ENCODE data around the gene PGPEP1. TPM values are rescaled to one million over a fixed set of nuclear protein-coding genes. Genes with fewer than 3 reads are reported as not detected.

PGPEP1 gene
- total RNA-seq, 1 donor from 2014 or later = 5.6 TPM

GRCh38 chr19:18393836-18394235, 53.4 kb downstream of the PGPEP1 start:
- ATAC-seq (ENCODE audit: low read depth) = no peak
- ChIA-PET POLR2A (interaction anchor here (0.9 kb wide), 1 partner anchor 8 kb away, joined by 3 read pairs; no protein-coding TSS in a partner anchor), CTCF (interaction anchor here (0.8 to 2.2 kb wide), 2 partner anchors 18 to 115 kb away, joined by 3 to 10 read pairs; no protein-coding TSS in a partner anchor)
- peak overlapping the region; percentile 41 for H3K27ac Mint-ChIP-seq
- H3K36me3 Mint-ChIP-seq (ENCODE audit: low read depth) = peaks cover 11% of the 10 kb centered on the region
- H3K27me3 Mint-ChIP-seq = no peaks in the 10 kb centered on the region
- no peak for DNase-seq
- H3K9me3 Mint-ChIP-seq = no peaks in the 10 kb centered on the region
- intact Hi-C loops (cut with micrococcal nuclease) = no loop called here
- TF ChIP-seq, protein P1, sequence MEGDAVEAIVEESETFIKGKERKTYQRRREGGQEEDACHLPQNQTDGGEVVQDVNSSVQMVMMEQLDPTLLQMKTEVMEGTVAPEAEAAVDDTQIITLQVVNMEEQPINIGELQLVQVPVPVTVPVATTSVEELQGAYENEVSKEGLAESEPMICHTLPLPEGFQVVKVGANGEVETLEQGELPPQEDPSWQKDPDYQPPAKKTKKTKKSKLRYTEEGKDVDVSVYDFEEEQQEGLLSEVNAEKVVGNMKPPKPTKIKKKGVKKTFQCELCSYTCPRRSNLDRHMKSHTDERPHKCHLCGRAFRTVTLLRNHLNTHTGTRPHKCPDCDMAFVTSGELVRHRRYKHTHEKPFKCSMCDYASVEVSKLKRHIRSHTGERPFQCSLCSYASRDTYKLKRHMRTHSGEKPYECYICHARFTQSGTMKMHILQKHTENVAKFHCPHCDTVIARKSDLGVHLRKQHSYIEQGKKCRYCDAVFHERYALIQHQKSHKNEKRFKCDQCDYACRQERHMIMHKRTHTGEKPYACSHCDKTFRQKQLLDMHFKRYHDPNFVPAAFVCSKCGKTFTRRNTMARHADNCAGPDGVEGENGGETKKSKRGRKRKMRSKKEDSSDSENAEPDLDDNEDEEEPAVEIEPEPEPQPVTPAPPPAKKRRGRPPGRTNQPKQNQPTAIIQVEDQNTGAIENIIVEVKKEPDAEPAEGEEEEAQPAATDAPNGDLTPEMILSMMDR (IDR thresholded peaks at IDR 0.05) = no peak
- peak overlapping the region; percentile 9 for H3K4me3 Mint-ChIP-seq
- peaks cover 65% of the 10 kb centered on the region for H3K4me1 Mint-ChIP-seq

- POLR2A ChIA-PET = interaction anchor here (1.4 to 2.1 kb wide), 2 partner anchors 8 to 91 kb away, joined by 3 to 7 read pairs; no protein-coding TSS in a partner anchor
- H3K9me3 Mint-ChIP-seq = no peaks in the 10 kb centered on the region
- CTCF ChIA-PET = interaction anchor here (1.1 kb wide), 1 partner anchor 8 kb away, joined by 3 read pairs; no protein-coding TSS in a partner anchor
- TF ChIP-seq, protein P1 (IDR thresholded peaks at IDR 0.05) = no peak
- H3K27me3 Mint-ChIP-seq = no peaks in the 10 kb centered on the region
- intact Hi-C loops (cut with micrococcal nuclease) = loop anchor here (1.0 kb wide), 2 partner anchors 8 to 12 kb away; no protein-coding TSS in a partner anchor
- H3K4me1 Mint-ChIP-seq = peaks cover 77% of the 10 kb centered on the region
- no peak overlapping the region for H3K27ac Mint-ChIP-seq
- no peak for ATAC-seq (ENCODE audit: low read depth)
- peak overlapping the region; percentile 72 for H3K4me3 Mint-ChIP-seq
- no peaks in the 10 kb centered on the region for H3K36me3 Mint-ChIP-seq (ENCODE audit: low read depth)
- DNase-seq = no peak
These were observed 56.3 kb downstream of the PGPEP1 start for GRCh38 chr19:18396471-18397241.

DNA sequence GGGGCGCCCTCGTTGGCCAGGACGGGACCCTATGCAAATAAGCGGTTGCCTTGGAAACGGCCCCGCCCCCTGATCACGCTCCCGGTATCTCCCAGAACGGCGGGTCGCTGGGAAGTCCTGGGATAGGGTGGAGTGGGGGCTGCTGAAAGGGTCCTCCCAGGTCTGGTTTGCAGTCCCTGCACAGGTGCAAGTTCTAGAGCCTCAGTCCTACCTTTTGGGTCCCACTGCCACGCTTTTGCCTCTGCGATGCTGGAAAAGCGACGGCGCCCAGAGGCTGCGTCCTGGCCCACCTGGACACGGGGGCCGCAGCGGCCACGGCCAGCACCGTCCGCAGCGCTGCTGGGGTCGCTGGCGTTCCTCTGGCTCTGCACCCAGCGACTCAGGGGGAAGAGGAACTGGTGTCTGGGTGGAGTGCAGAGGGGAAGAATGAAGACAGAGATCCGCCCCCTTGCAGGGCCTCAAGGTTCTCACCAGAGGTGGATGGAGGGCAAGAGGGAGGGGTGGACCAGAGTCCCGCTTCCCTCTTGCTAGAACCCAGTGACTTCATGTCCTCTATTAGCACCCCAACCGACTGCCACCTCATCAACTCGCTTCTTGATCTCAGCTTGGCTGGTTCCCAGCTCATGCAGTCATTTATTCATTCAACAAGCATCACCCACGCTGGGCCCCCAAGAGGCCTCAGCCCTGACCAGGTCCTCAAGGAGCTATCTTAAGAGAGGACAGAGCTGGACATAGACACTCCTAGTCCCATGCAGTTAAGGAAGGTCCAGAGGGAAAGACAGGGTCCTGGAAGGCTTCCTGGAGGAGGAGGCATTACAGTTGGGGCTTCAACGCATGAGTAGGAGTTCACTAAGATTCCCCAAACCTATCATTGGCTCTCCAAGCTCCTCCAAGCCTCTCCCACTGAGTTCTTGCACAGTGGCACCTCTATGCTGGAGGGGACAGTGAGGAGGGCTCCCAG, 57.1 kb downstream of the PGPEP1 start, which contains the start of gene LRRC25:
TSS of gene LRRC25 (minus strand) at position 381 of the 961 bp plus-strand sequence. CDS start 659 bp downstream, outside the sequence.
- CTCF ChIA-PET = interaction anchor here (0.5 to 1.3 kb wide), 3 partner anchors 9 to 326 kb away, joined by 3 to 7 read pairs (median 6); no protein-coding TSS in a partner anchor
- Mint-ChIP-seq H3K27me3 (no peaks in the 10 kb centered on the region), H3K4me3 (peak within 1 kb of the TSS; percentile 72), H3K9me3 (no peaks in the 10 kb centered on the region), H3K36me3 (ENCODE audit: low read depth) (no peaks in the 10 kb centered on the region), H3K4me1 (peaks cover 77% of the 10 kb centered on the region), H3K27ac (peak within 1 kb of the TSS; percentile 65)
- TF ChIP-seq, protein P1 (IDR thresholded peaks at IDR 0.05) = no peak
- DNase-seq (peak; percentile 52), ATAC-seq (ENCODE audit: low read depth) (peak; percentile 80)
- POLR2A ChIA-PET = interaction anchor here (1.0 to 2.1 kb wide), 4 partner anchors 9 to 118 kb away, joined by 3 to 7 read pairs (median 4); no protein-coding TSS in a partner anchor
- intact Hi-C loops (cut with micrococcal nuclease) = loop anchor here (1.0 kb wide), 2 partner anchors 9 to 11 kb away; no protein-coding TSS in a partner anchor

- H3K4me3 Mint-ChIP-seq = no peak overlapping the region
- no peak overlapping the region for H3K27ac Mint-ChIP-seq
- no peaks in the 10 kb centered on the region for H3K36me3 Mint-ChIP-seq (ENCODE audit: low read depth)
- DNase-seq = no peak
- POLR2A ChIA-PET = no interaction called here
- CTCF ChIA-PET = interaction anchor here (0.8 kb wide), 1 partner anchor 10 kb away, joined by 3 read pairs; no protein-coding TSS in a partner anchor
- H3K4me1 Mint-ChIP-seq = peaks cover 71% of the 10 kb centered on the region
- intact Hi-C loops (cut with micrococcal nuclease) = no loop called here
- ATAC-seq (ENCODE audit: low read depth) = no peak
- no peaks in the 10 kb centered on the region for H3K9me3 Mint-ChIP-seq
- no peaks in the 10 kb centered on the region for H3K27me3 Mint-ChIP-seq
- TF ChIP-seq, protein P1 (IDR thresholded peaks at IDR 0.05) = no peak
These were observed 58.6 kb downstream of the PGPEP1 start for GRCh38 chr19:18399008-18399407.

Data from activated B cell treated with CpG ODN at 0.5 μM for 24 hours (primary cell).